HepG2 (cell line): ENCODE data around the gene OPRPN. TPM values are rescaled to one million over a fixed set of nuclear protein-coding genes. Genes with fewer than 3 reads are reported as not detected.
A peak's percentile ranks its signal among the peaks of the same experiment; 100 is the strongest.

Experiments used
- ATAC-seq: fragments of 200-7000 bp; cut with Tn5 transposase; 3 replicates; pipeline ENCODE4 v1.9.1; 2020; ENCODE audit warnings: mild to moderate bottlenecking, moderate library complexity
- BruUV-seq: library from RNA; stranded (reverse); fragments of 400-500 nt; replicated peaks from 2 replicates; lab custom pipeline; 2021; lab: Mats Ljungman, UMichigan
- CTCF ChIA-PET: fragments of 300-600 bp; formaldehyde crosslinking; extraction: SDS; loops from one replicate; lab custom pipeline; 2021; ENCODE audit warnings: low total read pairs, inconsistent platforms, low intra/inter-chr PET ratio; lab: Yijun Ruan, JAX
- POLR2A ChIA-PET: fragments of 350-600 bp; sonication (Branson Sonifier 250); formaldehyde crosslinking; loops from one replicate; lab custom pipeline; 2020; ENCODE audit warnings: antibody characterized with exemption, inconsistent platforms; lab: Yijun Ruan, JAX
- DNase-seq: peaks from one replicate; pipeline ENCODE4 v3.0.0-alpha.2; 2015; ENCODE audit warnings: low spot score
- FAIRE-seq: peaks from 3 replicates; lab custom pipeline; 2011; peaks lifted over from hg19 to GRCh38; lab: Jason Lieb, UNC
- H2AFZ ChIP-seq: one replicate; pipeline ENCODE4 v1.6.1; 2011; ENCODE audit warnings: low read length, inconsistent platforms
- H3K27ac ChIP-seq: fragments of 300-600 bp; 3 replicates; pipeline ENCODE4 v1.8.0; 2011; ENCODE audit warnings: mixed run types, mild to moderate bottlenecking, mixed read lengths, low read length, inconsistent platforms; ENCODE audit not compliant: insufficient read depth; ENCODE audit errors: extremely low read length
- H3K27me3 ChIP-seq, 2 experiments: fragments of 200-600 bp in 1 of 2; 2 replicates in 1 of 2; 3 replicates in 1 of 2; pipeline versions ENCODE4 v1.6.0 to v1.8.0; 2011; ENCODE audit warnings: low read length in 2 of 2, mild to moderate bottlenecking in 2 of 2, moderate library complexity in 2 of 2, inconsistent platforms in 1 of 2; ENCODE audit not compliant: insufficient read depth in 2 of 2, control insufficient read depth in 1 of 2
- H3K36me3 ChIP-seq, 2 experiments: fragments of 200-600 bp in 1 of 2; replicated peaks in 1 of 2; 2 replicates in 1 of 2; 3 replicates in 1 of 2; pipeline versions ENCODE4 v1.5.1 to v1.8.0; 2011; ENCODE audit warnings: low read length in 2 of 2, inconsistent platforms in 1 of 2; ENCODE audit not compliant: insufficient read depth in 2 of 2, control insufficient read depth in 1 of 2
- H3K4me1 ChIP-seq: 2 replicates; pipeline ENCODE4 v1.5.1; 2012; ENCODE audit warnings: low read length, inconsistent platforms; ENCODE audit not compliant: insufficient read depth
- H3K4me2 ChIP-seq: 2 replicates; pipeline ENCODE4 v1.6.0; 2011; ENCODE audit warnings: low read depth, low read length, inconsistent platforms
- H3K4me3 ChIP-seq, 3 experiments: fragments of 200-600 bp in 1 of 3; sonication (generic), shearing (Covaris generic) in 1 of 3; replicated peaks in 1 of 3; 2 replicates each; pipeline ENCODE4 v1.5.1; 2011 to 2016; ENCODE audit warnings: low read length in 3 of 3, inconsistent platforms in 2 of 3, low read depth in 2 of 3, mild to moderate bottlenecking in 2 of 3, control low read depth in 1 of 3, mixed read lengths in 1 of 3; ENCODE audit not compliant: insufficient read depth in 1 of 3
- H3K79me2 ChIP-seq: one replicate; pipeline ENCODE4 v1.6.1; 2011; ENCODE audit warnings: low read length, inconsistent platforms; ENCODE audit not compliant: insufficient read depth
- H3K9ac ChIP-seq: 2 replicates; pipeline ENCODE4 v1.6.0; 2011; ENCODE audit warnings: mild to moderate bottlenecking, low read depth, low read length, inconsistent platforms; ENCODE audit not compliant: insufficient read depth
- H3K9me3 ChIP-seq: 2 replicates; pipeline ENCODE4 v1.5.1; 2012; ENCODE audit warnings: mild to moderate bottlenecking, low read length
- H4K20me1 ChIP-seq: 2 replicates; pipeline ENCODE4 v1.6.0; 2011; ENCODE audit warnings: inconsistent platforms, mild to moderate bottlenecking, low read length, moderate library complexity; ENCODE audit not compliant: insufficient read depth
- KLF13 ChIP-seq: sonication (generic); formaldehyde crosslinking; IDR thresholded peaks from 2 replicates; pipeline ENCODE4 v1.4.0; 2020; ENCODE audit warnings: mild to moderate bottlenecking, missing genetic modification reagents
- MLXIP ChIP-seq: sonication (generic); formaldehyde crosslinking; IDR thresholded peaks from 2 replicates; pipeline ENCODE4 v1.9.0; 2021; ENCODE audit warnings: missing genetic modification reagents, borderline replicate concordance
- NFE2 ChIP-seq: sonication (generic); formaldehyde crosslinking; IDR thresholded peaks from 2 replicates; pipeline ENCODE4 v1.4.0; 2020; ENCODE audit warnings: missing genetic modification reagents
- NR0B2 ChIP-seq: sonication (generic); formaldehyde crosslinking; IDR thresholded peaks from 2 replicates; pipeline ENCODE4 v1.4.0; 2020; ENCODE audit warnings: mild to moderate bottlenecking, missing genetic modification reagents
- REPIN1 ChIP-seq: sonication (generic); formaldehyde crosslinking; IDR thresholded peaks from 2 replicates; pipeline ENCODE4 v1.8.0; 2022; ENCODE audit warnings: missing genetic modification reagents, low read depth, mild to moderate bottlenecking, borderline replicate concordance
- RFX5 ChIP-seq: IDR thresholded peaks from 2 replicates; pipeline ENCODE4 v1.6.1; 2011; ENCODE audit warnings: low read depth, low read length, improper control_type of control experiment
- SP140L ChIP-seq: sonication (generic); formaldehyde crosslinking; IDR thresholded peaks from 2 replicates; pipeline ENCODE4 v1.4.0; 2020; ENCODE audit warnings: missing genetic modification reagents, borderline replicate concordance
- ZNF260 ChIP-seq: sonication (generic); formaldehyde crosslinking; IDR thresholded peaks from 2 replicates; pipeline ENCODE4 v1.4.0; 2020; ENCODE audit warnings: missing genetic modification reagents, low read depth, mild to moderate bottlenecking, borderline replicate concordance
- ZNF503 ChIP-seq: sonication (generic); formaldehyde crosslinking; IDR thresholded peaks from 2 replicates; pipeline ENCODE4 v1.4.0; 2020; ENCODE audit warnings: missing genetic modification reagents
- ZNF737 ChIP-seq: sonication (generic); formaldehyde crosslinking; IDR thresholded peaks from 2 replicates; pipeline ENCODE4 v1.5.0; 2020; ENCODE audit warnings: missing genetic modification reagents, mild to moderate bottlenecking, borderline replicate concordance
- ZNF891 ChIP-seq: sonication (generic); formaldehyde crosslinking; IDR thresholded peaks from 2 replicates; pipeline ENCODE4 v1.5.0; 2020; ENCODE audit warnings: mild to moderate bottlenecking, missing genetic modification reagents
- WGBS: methylation state at CpG from one replicate; pipeline ENCODE4 v1.1.6; 2017; ENCODE audit warnings: low lambda C conversion rate; 5-methylcytosine and 5-hydroxymethylcytosine counted together
- in situ Hi-C: cut with HindIII; loops from 2 replicates; pipeline ENCODE4 v1.10.0; 2017; ENCODE audit warnings: low pct_unique_long_range_greater_than_20kb; ENCODE audit not compliant: extremely low pct_ligation_motif_present
- intact Hi-C: fragments of 100-400 bp; cut with micrococcal nuclease; formaldehyde crosslinking; loops from one replicate; pipeline ENCODE4 v1.10.0; 2022; ENCODE audit not compliant: unreplicated experiment
- polyA plus RNA-seq, 8 experiments: library from polyadenylated mRNA; depleted of rRNA in 3 of 8; stranded (reverse) in 7 of 8; unstranded in 1 of 8; fragments of >200 nt; fragmentation: Illumina TruSeq in 4 of 8; extraction: Trizol in 4 of 8; gene quantifications; 2 replicates each; pipeline versions ENCODE4 v1.2.1 to v1.2.3, GENCODE V29; 2011 to 2016; ENCODE audit warnings: low read depth in 4 of 8, missing spikeins in 1 of 8, mixed read lengths in 1 of 8; ENCODE audit not compliant: insufficient read depth in 1 of 8
- total RNA-seq, 5 experiments: library from RNA; depleted of rRNA; stranded (reverse); fragments of >200 nt; fragmentation: Illumina TruSeq; extraction: Trizol; gene quantifications; 2 replicates each; pipeline ENCODE4 v1.2.3, GENCODE V29; 2016; ENCODE audit warnings: low read depth in 1 of 5

The OPRPN gene
- total and polyA plus RNA-seq, 2 of the 13 experiments (the other 11 are each of a cell fraction or from before 2014, with no cell fraction given), result not detected

GRCh38 chr4:70399319-70399718 lies 1.6 kb downstream of the OPRPN start:
- DNase-seq (no peak), FAIRE-seq (no peak), ATAC-seq (no peak)
- Histone ChIP-seq H2AFZ (no peak overlapping the region), H3K4me3 (no peak overlapping the region), H3K27ac (no peak overlapping the region), H3K79me2 (no peaks in the 10 kb centered on the region), H3K36me3 (no peaks in the 10 kb centered on the region), H4K20me1 (no peaks in the 10 kb centered on the region), H3K4me1 (no peaks in the 10 kb centered on the region), H3K4me2 (no peak overlapping the region), H3K27me3 (no peaks in the 10 kb centered on the region), H3K9ac (no peak overlapping the region), H3K9me3 (no peaks in the 10 kb centered on the region)
- BruUV-seq, result no TSS peak
- in situ Hi-C loops (no loop called here), intact Hi-C loops (no loop called here)
- TF ChIP-seq NR0B2 (no peak), RFX5 (peak; percentile 66; the same call in 1 of the 2 replicates)
- ChIA-PET CTCF (no interaction called here), POLR2A (no interaction called here)
- 0% methylated on average over 1 of the region's 1 CpG for WGBS

- no peaks in the 10 kb centered on the region for H3K9me3 ChIP-seq
- H3K27me3 ChIP-seq, result no peaks in the 10 kb centered on the region
- H3K36me3 ChIP-seq, result no peaks in the 10 kb centered on the region
- no peak overlapping the region for H3K27ac ChIP-seq
- 86% methylated on average over 1 of the region's 1 CpG for WGBS
- CTCF ChIA-PET, result no interaction called here
- H3K4me2 ChIP-seq, result no peak overlapping the region
- H3K9ac ChIP-seq, result no peak overlapping the region
- in situ Hi-C loops (no loop called here), intact Hi-C loops (no loop called here)
- no peak overlapping the region for H2AFZ ChIP-seq
- no peaks in the 10 kb centered on the region for H3K4me1 ChIP-seq
- ATAC-seq (no peak), DNase-seq (no peak), FAIRE-seq (no peak)
- H3K4me3 ChIP-seq, result no peak overlapping the region
- POLR2A ChIA-PET, result no interaction called here
- no peaks in the 10 kb centered on the region for H4K20me1 ChIP-seq
- H3K79me2 ChIP-seq, result no peaks in the 10 kb centered on the region
- no TSS peak for BruUV-seq
- TF ChIP-seq MLXIP, result no peak
- no peak for TF ChIP-seq ZNF891 (CRISPR knock-in tag)
- TF ChIP-seq REPIN1 (CRISPR knock-in tag), result no peak
- TF ChIP-seq ZNF503 (CRISPR knock-in tag), result no peak
- TF ChIP-seq NFE2 (CRISPR knock-in tag), result no peak
- TF ChIP-seq KLF13 (CRISPR knock-in tag), result no peak
- TF ChIP-seq SP140L (CRISPR knock-in tag), result no peak
- no peak for TF ChIP-seq ZNF737 (CRISPR knock-in tag)
- no peak for TF ChIP-seq ZNF260 (CRISPR knock-in tag)
Measured at GRCh38 chr4:70402762-70403161, 5.0 kb downstream of the OPRPN start.
